Activated CD8-positive, alpha-beta memory T cell treated with anti-CD3 and anti-CD28 coated beads for 1 hour (primary cell): ENCODE data around the gene CHD5.
"Not testable (repeated sequence)": the region's sequence is repeated elsewhere in the genome, so short reads cannot be mapped to it uniquely, and the experiment has no call there.

ENCODE experiments used
- DNase-seq, 2 donors: peaks; one replicate each; pipeline ENCODE4 v3.0.0-alpha.2; 2020; ENCODE audit warnings: low read depth in 1 of 2; ENCODE audit errors: extremely low read depth in 1 of 2

Gene CHD5

GRCh38 chr1:6180268-6180706 lies at the start of gene CHD5:
Gene CHD5 (minus strand): TSS chr1:6180321. CDS start chr1:6180023, 298 bp downstream.
- DNase-seq = no peak

DNA sequence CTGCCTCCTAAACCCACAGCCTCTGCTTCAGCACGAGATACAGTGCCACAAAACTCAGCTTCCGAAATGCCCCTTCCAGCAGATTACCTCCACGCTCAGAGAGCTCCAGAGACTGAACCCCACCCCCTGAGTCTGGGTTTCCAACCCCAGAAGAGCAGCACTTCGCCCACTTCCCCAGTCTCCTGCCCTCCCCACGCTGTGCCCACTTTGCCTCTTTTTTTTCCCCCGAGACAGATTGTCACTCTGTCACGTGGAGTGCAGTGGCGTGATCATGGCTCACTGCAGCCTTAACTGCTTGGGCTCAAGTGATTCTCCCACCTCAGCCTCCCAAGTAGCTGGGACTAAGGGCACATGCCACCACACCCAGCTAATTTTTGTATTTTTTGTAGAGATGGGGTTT lies 45.5 kb upstream of the CHD5 start:
- no peak for DNase-seq

DNA sequence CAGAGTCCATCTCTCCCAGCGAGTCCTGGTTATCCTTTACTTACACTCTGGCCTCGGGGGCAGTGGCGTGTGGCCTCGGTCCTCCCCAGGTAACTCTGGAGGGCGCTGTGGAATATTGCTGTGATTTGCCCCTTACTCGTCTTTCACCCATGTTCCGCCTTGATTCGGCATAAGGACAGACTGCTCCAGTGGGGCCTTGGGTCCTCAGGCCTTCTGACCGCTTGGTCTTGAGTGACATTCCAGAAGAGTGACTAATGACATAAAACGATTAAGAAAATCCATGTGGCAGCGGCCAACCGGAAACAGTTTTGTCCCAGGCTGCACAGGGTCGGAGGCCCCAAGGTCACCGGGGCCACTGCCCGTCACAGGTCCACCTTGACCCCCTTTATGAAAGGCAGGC lies 44.6 kb upstream of the CHD5 start:
- DNase-seq = no peak

DNA sequence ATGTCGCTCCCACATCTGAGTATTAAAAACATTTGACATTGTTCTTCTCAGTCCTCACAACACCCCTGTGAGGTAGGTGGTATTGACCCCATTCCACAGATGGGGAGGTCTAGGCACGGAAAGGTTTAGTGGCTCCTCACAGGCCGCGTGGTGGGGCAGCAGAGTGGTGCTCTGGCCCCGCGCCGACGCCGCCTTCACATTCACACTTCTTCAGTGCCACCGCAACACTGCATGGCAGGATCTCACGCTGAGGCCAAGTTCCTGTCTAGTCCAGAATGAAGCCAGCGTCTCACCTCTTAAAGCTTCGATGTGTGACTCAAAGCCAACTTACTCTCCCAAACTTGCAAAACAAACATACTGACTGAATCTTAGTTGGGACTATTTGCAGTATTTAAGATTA lies 43.5 kb upstream of the CHD5 start:
- no peak for DNase-seq

DNA sequence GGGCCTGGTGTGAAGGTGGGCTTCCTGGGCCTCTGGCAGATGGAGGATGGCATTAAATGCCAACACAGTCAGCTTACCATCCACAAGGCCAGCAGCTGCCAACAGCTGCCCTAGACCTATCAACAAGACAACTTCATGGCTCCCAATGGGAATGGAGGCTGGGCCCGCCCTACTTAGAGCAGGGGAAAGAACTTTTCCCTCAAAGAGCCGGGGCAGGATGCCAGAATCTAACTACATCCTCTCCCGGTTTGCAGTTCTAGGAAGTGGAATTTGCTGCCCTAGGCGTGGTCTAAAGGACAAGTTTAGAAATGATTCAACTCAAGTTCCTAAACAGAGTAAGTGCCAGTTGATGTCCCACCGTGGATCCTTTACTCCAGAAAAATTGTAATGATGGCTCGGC lies 42.5 kb upstream of the CHD5 start:
- DNase-seq = no peak

DNA sequence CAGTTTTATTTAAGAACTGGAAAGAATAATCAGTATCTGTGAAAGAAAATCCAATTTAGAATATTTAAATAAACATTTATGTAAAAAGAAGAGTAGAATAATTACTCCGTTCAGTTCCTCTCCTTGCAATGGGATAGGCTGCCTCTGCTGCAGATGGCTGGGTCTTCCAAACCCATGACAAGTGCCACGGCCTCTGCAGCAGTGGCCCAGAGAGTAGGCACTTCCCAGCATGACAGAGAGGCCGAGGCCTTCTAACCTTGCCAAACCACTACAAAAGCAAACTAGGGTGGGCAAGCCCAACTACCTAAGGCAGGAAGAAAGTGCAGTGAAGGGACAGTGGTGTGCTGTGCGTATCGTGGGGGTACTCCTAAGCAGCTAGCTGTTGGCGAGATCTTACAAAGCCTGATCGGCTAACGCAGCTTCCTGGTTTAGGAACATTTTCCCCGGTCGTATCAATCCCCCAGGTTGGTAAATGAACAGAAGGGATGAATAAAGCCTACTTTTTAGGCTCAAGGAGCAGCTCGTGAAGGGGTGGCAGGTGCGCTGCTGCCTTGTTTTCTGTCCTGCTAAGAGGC lies 41.2 kb upstream of the CHD5 start:
- DNase-seq = no peak

GRCh38 chr1:6220236-6220635 lies 40.1 kb upstream of the CHD5 start:
- no peak for DNase-seq

DNA sequence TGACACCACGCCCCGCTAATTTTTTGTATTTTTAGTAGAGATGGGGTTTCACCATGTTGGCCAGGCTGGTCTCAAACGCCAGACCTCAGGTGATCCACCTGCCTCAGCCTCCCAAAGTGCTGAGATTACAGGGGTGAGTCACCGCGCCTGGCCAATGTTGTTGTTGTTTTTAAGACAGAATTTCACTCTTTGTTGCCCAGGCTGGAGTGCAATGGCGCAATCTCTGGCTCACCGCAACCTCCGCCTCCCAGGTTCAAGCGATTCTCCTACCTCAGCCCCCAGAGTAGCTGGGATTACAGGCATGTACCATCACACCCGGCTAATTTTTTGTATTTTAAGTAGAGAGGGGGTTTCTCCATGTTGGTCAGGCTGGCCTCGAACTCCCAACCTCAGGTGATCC lies 39.5 kb upstream of the CHD5 start:
- DNase-seq = not testable (repeated sequence)

DNA sequence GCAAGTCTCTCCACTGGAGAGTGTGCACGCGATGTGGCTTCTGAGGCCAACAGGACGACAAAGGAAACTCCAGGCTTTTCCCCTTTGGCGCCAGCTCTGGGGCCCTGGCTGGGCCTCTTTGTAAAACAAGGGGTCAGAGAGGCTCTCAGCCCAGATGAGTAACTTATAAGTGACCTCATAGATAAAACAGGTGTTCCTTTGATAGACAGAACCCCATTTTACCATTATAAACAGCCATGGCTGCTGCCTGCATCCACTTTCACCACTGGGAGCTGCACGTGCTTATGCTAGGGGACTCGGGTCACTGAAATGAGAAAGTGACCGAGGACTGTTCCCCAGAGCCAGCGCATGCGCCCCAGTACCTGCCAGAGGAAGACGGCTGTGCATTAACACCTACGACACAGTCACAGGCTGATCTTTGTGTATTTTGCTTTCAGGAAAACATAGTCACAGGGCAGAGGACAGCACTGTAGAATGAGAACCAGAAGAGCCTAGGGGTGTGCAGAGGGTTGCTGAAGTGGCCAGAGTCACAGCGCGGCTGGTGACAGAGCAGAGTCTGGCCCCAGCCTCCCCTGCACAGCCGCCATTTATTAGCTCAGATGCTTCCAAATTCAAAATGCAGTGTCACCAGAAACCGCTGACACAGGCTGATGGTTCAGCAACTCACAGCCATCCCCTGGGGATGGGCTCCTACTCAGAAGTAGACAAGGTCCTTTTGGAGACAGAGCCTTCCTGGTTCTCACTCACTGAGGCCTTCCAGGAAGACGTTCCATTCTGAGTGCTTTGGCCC lies 38.4 kb upstream of the CHD5 start:
- no peak for DNase-seq

- no peak for DNase-seq
Observed at GRCh38 chr1:6212193-6212959, 32.3 kb upstream of the CHD5 start.

- no peak for DNase-seq
Observed at GRCh38 chr1:6211731-6212130, 31.6 kb upstream of the CHD5 start.

- DNase-seq = no peak
Observed at GRCh38 chr1:6210591-6211355, 30.7 kb upstream of the CHD5 start.

- no peak for DNase-seq
Observed at GRCh38 chr1:6209661-6210580, 29.8 kb upstream of the CHD5 start.

DNA sequence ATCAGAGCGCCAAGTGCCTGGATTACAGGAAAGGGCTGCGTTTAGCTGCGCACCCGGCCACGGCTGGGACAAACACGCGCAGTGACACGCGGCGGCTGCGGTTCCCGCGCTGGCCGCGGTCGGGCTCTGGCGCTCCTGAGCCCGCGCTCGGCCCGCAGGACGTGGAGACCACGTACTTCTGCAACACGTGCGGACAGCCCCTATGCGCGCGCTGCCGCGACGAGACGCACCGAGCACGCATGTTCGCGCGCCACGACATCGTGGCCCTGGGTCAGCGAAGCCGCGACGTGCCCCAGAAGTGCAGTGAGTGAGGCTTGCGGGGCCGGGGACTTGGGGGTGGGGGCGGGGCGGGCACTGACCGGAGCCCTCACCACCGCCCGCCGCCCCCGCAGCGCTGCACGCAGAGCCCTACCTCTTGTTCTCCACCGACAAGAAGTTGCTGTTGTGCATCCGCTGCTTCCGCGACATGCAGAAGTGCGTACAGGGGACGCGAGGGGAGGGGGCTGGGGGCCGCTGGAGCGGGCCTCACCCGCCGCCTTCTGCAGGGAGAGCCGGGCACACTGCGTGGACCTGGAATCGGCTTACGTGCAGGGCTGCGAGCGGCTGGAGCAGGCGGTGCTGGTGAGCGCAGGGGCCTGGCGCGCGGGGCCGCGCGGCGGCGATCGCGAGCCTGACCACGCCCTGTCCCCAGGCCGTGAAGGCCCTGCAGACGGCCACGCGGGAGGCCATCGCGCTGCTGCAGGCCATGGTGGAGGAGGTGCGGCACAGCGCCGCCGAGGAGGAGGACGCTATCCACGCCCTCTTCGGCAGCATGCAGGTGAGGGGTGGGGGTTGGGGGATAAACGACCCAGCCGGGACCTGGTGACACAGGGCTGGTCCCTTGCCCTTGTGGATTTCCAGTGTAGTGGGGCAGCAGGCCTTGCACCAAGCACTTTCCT lies 28.9 kb upstream of the CHD5 start:
- DNase-seq = no peak

GRCh38 chr1:6207921-6208320 lies 27.8 kb upstream of the CHD5 start:
- no peak for DNase-seq

- DNase-seq = no peak
Observed at GRCh38 chr1:6207075-6207885, 27.2 kb upstream of the CHD5 start.

- no peak for DNase-seq
Observed at GRCh38 chr1:6206520-6206855, 26.4 kb upstream of the CHD5 start.

- peak in 1 of 2 donors; percentile 24 for DNase-seq
Observed at GRCh38 chr1:6205849-6206519, 25.9 kb upstream of the CHD5 start, which contains the start of gene RNF207. Gene RNF207 (plus strand): TSS chr1:6206119. CDS start chr1:6206536, 417 bp downstream.
